NCI-H2171 treated with DMSO at 0.1 percent for 48 hours (cell line): ENCODE results near the gene MEIS2.

Experiments
- DNase-seq: peaks from one replicate; lab custom pipeline; 2025; lab: John Stamatoyannopoulos, UW

Gene MEIS2

DNA sequence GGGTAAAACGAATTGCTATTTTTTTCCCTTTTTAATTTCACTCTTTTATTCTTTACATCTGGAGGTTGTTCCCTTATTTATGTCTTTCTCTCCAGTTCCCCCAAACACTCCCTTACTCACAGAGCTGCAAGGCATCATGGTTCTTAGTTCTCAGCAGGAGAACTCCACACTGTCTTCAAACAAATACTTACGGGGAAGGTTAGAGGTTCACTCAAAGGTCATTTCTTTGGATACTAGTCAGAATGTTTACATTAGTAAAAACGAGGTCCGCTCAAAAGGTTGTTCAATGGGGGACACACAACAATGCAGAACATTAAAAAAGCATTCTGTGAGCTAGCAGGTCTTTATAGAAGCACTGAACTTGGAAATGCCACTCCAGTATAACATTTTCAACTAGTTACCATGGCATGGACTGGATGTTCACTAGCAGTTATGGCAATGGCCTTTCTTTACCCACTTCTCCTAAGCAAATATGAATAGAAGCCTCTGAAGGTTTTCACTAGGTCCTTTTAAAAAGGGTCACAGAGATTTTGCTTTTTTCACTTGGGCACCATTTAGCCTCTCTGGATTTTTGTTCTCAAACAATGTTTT lies 201.7 kb downstream of the MEIS2 start:
- DNase-seq = no peak

DNA sequence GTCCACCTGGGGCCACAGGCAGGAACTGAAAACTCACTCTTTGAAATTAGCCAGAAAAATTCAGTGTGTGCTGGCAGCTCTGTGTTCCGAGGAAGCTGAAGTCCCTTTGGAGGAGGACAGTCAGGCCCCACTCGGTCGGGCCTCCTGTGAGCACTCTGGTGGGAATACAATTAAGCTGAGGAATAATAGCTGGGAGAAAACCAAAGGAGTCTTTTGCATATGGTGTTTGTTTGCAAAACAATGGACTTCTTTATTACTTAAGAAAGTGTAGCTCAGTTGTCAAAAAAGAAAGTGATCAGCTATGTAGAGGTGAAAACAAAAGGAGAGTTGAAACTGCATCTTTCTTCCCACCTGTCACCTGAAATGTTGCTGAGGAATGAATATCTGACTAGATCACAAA lies 202.5 kb downstream of the MEIS2 start:
- DNase-seq = no peak

DNA sequence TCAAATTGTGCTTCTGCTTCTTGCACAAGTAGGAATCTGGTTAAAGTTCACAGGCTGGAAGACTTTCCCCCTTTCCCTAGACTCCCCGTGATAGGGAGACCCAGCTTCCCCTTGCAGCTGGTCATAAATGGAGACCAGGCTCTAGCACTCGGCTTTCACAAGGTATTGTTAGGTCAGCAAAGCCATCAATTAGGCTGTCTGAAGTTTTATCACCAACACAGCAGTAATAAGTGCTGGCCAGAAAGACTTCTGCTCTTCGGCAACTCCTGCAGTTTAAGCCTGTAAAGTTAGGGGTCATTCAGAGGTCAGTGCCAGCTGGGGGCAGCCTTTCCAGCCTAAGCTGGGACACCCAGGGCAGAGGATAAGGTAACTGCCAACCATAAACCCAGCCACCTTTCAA lies 203.4 kb downstream of the MEIS2 start:
- DNase-seq = no peak

DNA sequence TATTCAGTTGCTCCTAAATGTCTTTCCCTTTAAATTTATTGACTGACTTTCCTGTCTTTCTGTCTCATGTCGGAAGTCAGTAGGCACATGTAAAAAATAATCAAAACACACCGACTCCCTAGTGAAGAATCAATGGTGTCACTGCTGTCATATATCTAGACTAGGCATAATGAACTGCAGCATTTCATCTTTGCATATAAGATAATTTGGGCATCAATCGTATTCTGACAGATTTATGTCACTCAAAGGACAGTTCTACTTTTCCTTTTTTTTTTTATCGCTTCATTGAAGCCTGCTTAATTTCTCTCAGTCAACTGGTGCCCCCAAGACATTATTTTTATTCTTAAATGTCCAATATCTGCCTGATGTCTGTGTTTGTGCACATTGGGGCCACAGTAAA lies 206.3 kb downstream of the MEIS2 start:
- DNase-seq = no peak

DNA sequence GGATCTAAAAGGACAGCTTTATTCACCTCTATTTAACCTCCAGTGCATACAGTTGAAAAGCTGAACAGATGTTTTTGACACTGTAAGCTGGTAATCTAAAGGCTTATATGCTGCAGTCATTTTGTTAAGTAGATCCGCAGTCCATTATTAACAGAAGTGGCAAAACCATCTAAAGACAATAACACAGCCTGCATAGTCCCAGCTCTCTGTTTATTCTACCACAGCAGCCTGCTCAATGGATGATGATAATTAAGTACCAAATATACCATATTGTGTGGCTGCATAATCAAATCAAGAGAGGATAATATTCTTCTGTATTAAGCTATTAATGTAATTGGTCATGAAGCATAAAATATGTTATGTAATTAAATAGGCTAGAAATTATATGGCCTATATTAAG lies 207.1 kb downstream of the MEIS2 start:
- DNase-seq = no peak

DNA sequence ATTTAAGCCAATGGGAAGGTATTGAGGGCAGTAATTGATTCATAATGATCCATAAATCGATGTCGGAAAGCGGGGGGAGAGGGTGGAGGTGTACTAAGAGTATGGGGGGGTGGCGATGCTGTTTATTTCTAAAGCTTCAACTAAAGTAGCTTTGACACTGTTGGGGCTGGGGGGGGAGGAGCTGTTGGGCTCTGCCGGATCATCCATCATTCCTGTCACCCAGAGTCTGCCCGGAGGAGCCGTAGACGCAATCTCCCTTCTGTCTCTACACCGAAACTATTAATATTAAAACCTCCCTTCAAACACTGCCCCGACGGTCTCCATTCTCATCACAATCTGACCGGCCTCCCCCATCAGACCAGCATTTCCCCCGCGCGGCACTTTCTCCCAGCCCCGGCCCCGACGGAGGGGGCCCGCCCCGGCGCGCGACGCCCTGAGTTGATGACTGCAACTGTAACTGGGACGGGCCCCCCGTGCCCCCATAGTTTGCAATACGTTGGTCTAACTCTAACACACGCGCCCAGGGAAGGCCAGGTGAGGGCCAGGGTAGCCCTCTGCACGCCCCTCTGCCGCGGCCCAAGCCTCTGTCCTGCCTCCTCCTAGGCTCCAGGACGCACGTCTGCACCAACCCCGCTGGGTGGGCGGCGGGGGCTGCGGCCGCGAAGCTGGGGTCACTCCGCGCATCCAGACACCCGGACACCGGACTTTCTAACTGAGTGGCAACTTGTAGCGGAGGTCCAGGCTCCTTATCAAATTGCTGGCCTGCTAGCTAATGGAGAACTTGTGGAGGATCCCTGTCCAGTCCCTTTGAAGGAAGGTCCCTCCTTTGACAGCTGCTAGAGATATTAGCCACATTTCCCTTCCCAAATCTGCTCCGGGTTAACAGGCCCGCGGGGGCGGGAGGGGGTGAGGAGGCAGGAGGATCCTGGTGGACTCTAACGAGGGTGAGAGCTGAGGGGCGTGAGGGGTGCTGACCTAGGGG lies 212.0 kb downstream of the MEIS2 start:
- DNase-seq = no peak

DNA sequence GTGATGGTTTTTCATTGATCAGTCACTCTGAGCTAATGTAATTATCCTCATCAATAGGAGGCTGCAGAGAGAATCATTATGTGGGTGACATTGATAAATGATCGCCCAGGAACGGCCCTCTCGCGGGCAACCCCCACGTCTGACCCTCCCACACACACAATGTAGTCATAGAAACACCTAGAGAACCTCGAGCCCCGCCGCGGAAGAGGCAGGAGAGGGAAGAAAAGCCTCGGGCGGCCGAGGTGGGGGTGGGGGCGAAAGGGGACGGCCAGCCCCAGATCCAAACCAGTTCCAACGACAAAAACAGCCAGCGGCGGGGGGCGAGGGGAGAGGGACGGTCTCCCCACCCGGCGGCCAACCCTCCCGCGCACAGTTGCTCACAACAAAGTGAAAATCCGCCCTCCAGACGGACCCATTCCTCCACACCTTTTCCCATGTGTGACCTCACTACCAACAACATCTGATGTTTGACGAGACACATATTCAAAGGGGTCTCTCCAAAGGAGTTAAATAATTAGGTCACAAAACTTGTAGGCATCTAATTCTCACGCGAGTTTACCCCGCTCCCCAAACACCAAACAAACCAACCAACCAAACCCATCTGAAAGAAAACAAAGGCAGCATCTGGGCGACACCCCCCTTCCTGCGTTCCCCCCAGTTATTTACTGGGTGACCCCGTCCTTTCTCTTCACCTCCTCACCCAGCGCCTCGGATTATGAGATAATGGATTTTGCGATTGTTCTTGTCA lies 213.0 kb downstream of the MEIS2 start:
- no peak for DNase-seq

DNA sequence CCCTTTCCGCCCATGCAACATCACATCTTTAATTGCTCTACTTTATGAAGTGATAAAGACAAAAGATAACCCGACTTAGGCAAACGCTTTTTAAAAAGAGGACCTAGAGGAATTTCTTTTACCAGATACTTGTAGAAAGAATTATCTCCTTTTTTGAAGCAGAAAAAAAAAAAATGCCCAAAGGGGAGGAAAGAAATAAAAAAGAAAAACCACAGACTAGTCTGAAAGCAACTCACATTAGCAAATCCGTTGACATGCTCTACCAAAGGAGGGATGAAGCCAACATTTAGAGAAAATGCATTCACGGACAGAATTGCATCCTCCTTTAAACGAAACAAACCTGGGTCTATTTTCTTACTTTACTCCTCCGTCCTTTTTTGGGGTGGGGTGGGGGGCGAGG lies 213.6 kb downstream of the MEIS2 start:
- no peak for DNase-seq

DNA sequence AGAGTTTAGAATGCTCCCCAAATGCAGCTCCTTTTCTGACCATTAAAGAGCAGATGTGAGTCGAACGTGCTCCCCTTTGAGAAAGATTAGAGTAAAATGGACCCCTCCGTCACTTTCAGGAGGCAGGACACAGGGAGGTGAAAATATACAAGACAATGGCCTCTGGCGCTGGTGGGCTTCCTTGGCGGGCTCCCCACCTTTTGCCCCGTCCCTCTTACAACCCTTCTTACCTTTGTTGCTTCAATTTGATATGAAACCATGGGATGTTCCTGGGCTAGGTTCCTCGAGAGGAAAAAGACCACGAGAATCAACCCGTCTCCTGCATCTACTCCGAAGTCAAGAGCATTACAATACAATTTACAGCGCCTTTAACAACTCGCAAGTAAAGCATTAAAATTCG lies 214.2 kb downstream of the MEIS2 start:
- no peak for DNase-seq

DNA sequence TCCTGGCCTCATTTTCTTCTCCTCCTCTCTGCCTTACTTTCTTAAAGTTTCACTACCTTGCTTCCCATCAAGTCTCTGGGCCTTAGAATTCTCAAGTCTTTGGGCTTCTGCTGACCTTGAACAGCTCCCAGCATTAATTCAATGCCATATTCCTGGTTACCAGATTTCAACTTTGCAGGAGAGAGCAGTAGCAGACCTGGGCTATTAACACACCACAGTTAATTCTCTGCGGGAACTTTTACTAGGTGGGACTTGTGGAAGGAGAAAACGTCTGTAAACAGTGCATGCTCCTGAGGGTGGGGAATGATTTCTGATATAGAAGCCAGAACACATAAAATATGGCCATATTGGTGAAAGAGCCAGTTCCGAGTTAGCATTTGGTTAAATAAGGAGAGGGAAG lies 214.6 kb downstream of the MEIS2 start:
- no peak for DNase-seq

DNA sequence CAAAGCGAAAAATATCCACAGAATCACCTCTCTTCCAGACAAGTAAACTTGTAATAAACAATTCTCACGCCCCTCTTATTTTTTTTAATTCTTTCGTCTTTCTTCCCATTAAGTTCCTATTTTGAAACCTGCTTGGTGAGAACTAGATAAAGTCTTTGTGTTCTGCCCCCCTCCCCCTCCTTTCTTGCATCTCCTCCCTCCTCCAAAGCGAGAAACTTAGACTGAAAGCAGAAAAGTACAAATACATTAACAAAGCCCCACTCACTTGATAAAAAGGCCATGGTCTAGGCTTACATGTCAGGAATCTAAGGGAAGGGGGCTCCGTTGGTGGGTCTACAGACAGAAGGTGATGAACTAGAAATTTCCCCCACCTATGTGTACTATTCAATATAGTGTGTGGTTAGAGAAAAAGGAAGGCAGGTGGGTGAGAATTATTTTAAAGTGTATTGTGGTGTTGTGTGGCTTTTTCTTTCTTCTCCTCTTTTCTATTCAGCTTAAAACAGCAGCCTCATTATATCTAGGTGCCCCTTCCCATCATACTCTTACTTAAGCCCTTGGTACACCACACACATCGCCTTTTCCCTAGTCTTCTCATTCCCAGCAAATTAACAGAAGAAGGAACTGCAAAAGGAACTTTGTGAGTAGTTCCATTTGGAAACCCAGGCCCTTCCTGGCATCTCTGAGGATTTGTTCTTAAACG lies 215.3 kb downstream of the MEIS2 start:
- DNase-seq = no peak

DNA sequence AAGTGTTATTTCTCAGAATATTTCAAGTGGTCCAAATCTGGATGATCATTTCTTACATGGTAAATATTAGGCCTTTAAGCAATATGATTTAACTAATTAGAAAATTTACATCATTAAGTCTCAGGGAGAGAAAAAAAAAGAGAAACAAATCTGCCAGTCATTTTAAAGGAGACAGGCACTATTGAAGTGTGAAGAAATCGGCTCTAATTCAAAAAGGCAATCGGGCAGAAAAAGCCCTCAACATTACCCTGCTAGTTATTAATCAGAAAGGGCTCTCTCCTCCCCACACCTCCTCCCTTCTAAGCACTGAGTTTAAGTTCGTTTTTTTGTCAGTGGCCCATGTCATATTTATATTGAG lies 215.9 kb downstream of the MEIS2 start:
- DNase-seq = peak; percentile 46

DNA sequence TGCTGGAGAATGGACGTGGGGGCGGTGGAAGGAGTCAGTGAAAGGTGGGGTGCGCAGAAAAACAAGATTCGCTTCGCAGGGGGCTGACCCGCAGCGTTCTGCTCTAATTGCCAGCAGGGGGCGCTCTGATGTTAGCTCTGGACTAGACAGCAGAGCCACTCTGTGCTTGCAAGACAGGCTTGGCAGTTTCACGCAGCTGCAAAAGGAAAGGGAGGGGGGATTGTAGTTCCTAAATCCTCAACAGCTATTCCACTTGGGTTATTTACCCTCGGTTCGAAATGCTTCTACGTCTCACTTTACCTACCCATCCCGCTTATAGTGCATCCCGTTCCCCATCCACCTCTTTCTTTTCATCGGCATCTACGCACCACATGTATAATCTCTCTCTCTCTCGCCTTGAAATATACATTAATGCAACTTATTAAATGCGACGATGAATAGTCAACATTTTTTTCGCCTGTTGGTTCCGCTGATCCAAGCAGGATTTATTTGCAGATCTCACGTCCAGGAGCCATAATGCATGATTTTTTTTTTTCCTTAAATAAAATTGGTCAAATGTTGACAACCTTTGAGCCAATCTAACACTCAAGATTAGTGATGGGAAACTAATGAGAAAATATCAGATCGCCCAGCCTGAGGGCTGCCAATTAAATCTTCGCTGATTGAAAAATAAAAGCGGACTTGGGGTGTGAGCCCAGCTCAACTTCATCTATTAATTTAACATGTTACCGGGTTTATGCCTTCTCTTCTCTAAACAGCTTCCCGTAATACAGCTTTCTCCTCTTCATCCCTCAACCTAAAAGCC lies 216.4 kb downstream of the MEIS2 start:
- DNase-seq = peak; percentile 78

DNA sequence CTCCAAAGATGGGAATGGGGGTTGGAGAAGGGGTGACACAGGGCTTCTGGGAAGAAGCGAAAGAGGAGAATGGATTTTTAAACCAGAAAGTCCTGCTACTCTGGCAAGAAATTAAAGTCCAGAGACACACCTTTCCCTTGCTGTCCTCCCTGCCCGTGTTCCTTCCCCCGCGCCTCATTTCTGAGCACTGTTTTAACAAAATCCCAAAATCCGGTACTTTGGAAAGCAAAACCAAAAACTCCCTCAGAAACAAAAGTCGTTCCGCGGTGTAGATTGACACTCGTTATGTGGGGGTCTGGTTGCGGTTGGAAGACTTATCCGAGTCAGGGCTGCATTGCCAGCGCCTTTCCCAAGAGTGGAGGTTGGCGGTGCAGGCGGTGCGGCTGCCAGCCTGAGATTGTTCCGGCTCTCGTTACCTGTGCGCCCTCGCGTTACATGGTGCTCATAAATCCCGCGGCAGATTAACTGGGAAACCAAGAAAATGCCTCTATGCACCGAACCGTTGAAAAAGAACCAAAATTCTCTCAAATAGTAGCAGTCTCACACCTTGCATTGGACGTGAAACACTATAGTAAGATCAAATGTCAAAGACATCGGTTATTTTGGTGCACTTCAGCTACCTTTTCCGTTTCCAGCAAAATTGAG lies 217.7 kb downstream of the MEIS2 start:
- DNase-seq = no peak

DNA sequence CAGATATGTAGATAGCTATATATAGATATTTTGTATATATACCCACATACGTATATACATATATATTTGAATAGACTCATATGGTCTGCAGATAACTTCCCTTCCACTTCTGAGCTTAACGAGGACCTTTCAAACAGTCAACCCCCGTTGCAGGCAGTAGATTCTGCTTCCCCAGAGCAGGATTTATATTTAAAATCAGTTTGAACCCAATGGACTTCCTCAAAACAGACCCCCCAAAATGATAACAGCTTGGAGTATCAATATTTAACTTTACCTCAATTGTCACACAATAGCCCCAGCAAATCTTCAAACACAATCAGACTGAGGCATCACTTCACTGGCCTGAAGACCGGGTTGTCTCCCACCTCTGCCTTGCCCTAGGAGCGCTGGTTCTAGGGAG lies 218.3 kb downstream of the MEIS2 start:
- DNase-seq = no peak

DNA sequence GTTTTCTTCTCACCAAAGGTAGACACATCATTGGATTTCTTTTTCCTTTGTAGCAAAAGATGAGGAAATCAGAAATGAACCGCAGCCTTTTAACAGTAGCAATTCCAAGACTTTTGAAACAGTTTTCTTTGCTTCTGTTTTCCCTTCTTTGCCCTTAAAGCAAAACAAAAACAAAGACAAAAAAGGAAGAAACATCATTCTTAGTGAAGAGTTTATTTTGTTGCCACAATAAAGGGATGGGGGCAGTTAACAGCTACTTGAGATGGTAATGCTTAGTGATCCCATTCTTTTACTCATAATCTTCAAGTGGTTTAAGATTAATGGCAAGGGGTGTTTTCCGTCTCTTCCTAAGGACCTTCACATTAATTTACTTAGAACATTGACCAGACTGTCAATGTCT lies 218.8 kb downstream of the MEIS2 start:
- DNase-seq = no peak

DNA sequence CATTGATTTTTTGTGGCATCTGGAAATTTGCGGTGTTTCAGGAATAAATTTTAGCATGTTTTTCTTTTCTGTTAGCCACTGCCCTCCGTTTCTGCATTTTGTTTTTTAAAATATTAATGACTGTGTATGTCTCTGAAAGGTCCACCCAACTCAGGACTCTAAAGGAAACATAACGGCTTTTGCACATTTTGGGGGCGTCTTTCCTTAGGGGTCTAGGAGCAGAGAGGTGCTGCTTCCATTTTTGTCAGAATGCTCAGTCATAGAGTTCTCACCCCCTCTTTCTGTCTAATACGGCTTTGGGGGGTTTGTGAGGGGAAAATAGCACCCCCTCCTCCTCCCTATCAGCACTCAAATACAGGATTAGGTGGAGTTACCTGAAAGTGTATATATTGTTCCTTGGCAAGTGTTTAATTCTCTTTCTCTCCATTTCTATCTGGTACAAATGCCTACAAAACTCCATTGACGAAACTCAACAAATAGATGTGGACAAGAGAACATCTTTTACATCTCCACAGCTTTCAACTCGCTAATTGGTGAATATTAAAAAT lies 219.4 kb downstream of the MEIS2 start:
- no peak for DNase-seq

DNA sequence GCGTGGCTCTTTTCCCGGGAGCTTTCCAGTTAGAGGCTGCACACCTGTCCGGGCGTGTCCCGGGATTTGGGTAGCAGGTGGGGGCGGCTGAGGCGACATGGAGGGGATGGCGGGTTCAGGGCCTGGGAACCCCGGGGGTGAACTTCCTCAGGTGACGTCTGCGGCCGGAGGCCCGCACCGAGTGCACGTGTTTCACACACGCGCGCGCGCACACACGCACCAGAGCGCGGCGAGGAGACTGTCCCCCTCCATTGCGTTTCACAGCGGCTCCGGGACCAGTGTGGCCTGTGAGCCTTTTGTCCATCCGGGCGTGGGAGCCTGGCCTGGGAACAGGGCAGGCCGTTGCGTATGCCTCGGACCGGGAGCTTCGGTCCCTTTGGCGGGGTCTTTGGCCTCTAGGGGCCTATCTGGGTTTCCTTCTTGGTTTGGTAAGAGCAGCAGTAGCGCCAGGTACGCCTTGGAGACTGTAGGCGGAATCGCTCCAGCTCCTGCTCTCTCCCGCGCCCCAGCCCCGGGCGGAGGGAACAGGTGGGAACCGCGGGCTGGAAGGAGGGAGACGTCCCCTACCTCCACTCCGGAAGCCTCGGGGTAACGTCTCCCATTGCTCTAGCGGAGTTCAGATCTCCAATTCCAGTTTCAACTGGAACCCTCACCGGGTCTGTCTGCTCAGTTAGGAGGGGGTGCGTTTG lies 220.0 kb downstream of the MEIS2 start:
- no peak for DNase-seq

DNA sequence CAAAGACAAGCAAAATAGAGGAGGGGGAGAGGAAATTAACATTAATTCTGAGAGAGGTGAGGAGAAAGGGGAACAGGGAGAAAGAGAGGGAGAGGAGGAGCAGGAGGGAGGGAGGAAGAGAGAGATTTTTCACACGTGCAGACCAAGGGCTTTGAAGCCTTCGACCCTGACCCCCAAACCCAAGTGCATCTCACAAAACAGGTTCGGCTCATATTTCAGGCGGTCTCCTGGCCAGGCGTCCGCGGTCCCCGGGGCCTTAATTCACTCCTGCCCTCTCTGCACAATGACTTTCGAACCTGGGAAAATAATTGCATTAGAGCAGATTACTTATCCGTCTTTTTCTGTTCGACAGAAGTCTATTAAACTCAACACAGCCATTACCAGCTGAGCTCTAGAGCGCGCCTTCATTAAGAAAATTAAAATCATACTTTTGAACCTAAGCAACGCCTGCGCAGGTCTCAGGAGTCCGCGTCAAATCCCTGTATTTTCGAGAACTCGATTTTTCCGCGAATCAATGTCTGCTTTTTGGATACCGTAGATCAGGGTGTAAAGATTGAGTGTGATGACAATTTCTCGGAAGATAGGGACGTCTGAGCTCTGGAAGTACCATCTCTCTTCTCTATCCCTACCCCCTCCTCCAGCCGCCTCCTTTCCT lies 220.7 kb downstream of the MEIS2 start:
- no peak for DNase-seq
